Renal cortical epithelial cell (primary cell): ENCODE measurements around the gene DCP1B. TPM values are rescaled to one million over a fixed set of nuclear protein-coding genes. Genes with fewer than 3 reads are reported as not detected.

Experiments used
- DNase-seq: peaks from one replicate; pipeline ENCODE4 v3.0.0-alpha.2; 2011; ENCODE audit warnings: low read depth
- total RNA-seq: library from RNA; depleted of rRNA; stranded (reverse); fragments of >200 nt; gene quantifications from 2 replicates; pipeline ENCODE4 v1.2.3, GENCODE V29; 2014

Gene DCP1B
- total RNA-seq, 1 donor from 2014 or later = 14.3 TPM

- DNase-seq = no peak
Observed at GRCh38 chr12:2017546-2018337, 13.5 kb upstream of the DCP1B start.

GRCh38 chr12:2016862-2017545, 12.7 kb upstream of the DCP1B start:
- DNase-seq = no peak

GRCh38 chr12:2014231-2014630, 10.0 kb upstream of the DCP1B start:
- DNase-seq = no peak

DNA sequence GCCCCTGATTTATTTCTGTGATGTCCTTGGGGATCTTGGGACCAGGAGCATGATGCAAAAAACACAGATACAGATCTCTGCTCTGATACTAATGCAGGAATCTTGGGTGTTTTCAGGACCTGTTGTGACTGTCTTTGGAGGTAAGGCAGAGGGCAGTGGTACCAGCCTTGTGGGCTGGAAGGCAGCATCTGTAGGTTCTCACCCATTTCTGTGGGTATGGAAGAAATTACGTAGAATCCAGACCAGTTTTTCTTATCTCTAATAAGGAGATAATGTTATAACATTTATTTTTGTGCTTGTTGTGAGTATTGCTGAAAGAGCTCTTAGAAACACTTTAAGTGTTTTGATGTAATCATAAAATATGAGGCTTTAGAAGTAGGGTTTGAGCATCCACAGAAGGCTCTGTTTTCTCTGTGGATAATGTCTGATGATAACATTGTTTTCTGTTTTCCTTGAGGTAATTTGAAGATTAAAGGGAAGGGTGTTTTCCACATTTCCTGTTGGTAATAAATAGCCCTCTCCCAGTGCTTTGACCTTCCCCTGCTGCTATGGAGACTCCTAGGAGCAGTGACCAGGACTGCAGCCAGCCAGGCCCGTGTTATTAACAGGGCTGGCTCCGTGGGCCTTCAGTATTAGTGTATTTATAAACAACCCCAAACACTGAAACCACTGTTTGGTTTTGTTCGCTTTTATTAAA, 9.4 kb upstream of the DCP1B start:
- DNase-seq = peak; percentile 33

DNA sequence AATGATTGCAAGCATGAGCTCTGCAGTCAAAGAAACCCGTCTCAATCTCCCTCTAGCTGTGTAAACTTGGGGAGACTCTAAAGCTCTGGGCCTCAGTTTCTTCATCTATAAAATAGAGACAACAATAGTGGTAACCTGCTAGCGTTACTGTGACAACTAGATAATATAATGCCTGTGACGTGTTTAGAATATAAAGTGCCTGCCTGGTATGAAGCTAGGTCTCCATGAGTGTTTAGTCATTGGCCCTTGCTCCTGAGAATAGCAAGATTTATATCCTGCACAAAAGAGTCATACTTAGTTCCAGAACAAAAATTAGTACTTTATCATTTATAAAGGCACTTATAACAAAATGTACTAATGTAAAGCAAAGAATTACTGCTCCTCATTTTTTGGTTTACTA, 8.8 kb upstream of the DCP1B start:
- no peak for DNase-seq

DNA sequence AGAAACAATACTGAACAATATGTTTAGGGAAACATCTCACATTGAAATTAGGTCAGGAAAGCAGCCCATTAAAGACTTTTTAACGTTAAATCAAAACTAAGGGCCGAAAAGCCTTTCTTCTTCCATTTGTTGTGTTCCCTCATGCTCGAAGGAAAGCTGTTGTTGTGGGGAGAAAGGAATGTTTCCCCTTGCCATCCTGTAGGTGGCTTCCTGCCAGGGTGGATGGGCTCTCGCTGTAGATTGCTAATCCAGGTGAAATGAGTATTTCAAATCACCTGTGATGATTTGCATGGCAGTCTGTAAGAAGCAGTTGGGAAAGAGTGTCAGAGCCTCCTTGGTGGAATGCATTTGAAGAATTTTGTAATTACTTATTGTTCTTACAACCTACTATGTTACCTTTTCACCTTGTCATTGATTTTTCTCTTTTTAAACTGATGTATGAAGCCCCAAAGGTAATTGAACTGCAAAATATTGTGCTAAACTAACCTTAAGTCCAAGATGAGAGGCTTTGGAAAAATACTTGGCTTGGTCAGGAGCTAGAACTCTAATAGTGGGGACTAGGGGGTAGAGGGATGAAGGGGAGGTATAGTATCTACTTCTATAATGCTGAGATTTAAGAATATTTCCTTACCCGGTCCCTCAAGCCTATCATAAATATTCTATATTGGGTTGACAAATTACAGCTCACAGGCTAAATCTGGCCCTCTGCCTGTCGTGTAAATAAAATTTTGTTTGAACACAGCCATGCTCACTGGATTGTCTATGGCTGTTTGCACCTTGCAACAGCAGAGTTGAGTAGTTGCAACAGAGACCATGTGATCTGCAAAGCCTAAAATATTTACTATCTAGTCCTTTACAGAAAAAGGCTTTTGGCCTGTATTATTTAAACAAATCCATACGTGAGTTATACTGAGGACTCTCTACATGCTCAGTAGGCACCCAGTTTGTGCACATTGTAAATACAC, 7.7 kb upstream of the DCP1B start:
- DNase-seq = peak; percentile 5

- DNase-seq = no peak
Observed at GRCh38 chr12:2009623-2010022, 5.4 kb upstream of the DCP1B start.

GRCh38 chr12:2008677-2009076, 4.4 kb upstream of the DCP1B start:
- no peak for DNase-seq

DNA sequence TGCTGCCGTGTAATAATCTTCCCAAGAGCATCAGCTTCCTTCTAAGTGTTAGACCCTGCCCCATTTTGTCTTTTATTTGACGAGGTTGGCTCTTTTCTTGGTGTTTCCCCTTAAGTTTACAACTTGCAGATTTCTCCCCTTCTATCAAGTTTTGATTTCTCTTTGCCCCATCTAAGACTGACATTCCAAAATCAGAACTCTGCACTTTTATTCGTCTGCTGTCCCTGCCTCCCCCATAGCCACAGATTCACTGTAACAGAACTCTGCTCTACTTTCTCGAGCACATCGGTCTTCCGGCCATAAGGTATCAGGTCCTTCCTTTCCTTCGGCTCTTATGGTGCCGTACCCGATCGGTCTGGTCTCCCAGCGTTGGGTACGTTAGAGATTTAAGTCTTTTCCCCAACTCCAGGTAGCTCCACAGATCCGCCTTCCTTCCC, 563 bp downstream of the DCP1B start:
- DNase-seq = peak; percentile 25

DNA sequence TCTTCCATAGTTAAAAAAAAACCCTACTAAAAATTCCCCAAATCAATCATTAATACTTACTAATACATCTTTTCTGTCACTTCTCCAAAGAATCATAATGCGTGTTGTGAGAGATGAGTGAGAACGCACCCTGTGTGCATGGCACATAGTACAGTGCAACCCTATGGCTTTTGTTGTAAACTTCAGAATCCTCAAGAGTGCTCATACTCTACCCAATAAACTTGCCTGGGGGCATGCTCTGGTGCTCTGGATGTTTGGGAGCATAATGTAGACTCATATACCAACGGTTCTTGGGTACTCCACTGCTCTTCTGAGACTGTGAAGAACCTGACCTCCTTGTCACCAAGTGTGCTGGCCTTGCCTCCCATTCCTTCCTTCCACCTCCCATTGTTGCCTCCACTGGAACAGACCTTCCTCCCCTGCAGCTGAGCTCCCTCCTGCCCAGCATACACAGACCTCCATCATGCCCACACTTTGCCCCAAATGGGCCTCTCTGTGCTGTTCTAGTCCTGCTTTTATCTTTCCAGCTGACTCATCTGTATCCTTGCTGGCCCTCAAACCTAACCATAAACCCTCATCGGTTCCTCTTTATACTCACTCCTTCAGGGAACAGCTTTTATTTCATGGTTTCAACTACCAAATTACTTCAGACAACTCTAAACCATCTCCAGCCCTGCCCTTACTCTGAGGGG, 8.9 kb downstream of the DCP1B start:
- no peak for DNase-seq

DNA sequence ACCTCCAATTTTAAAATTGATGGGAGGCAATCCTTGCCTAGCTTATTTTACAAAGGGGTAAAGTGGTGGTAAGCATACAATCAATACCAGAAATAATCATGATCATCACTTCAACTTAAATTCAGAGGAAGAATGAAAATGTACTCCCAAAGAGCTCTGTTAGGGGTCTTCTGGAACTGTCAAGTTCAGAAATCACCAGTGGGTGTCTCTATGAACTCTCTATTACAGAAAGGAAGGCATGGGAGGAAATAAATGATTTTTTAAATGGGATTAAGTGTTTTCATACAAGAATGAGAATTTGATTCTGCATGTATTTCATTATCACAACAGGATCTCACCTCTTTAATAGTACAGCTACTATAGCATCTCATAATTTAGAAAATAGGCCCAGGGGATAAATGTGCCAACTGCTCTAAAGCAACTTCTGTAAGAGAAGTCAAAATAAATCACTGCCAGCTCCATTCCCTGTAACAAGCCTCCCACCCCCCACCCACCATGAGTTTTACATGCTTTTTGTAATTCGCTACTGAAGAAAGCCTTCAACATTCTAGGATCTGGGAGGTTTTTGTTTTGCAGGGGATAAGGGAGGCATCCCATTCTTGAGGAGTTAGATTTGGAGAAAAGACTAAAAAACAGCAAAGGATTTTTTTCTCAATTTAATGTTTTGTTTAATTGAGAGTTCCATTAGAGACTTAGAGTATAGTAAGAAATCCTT, 9.7 kb downstream of the DCP1B start:
- no peak for DNase-seq

GRCh38 chr12:1993871-1994371, 10.3 kb downstream of the DCP1B start:
- peak; percentile 32 for DNase-seq

- peak; percentile 86 for DNase-seq
Observed at GRCh38 chr12:1993341-1993740, 10.9 kb downstream of the DCP1B start.

- DNase-seq = no peak
Observed at GRCh38 chr12:1992732-1993131, 11.5 kb downstream of the DCP1B start.

GRCh38 chr12:1989111-1989510, 15.1 kb downstream of the DCP1B start:
- DNase-seq = no peak

DNA sequence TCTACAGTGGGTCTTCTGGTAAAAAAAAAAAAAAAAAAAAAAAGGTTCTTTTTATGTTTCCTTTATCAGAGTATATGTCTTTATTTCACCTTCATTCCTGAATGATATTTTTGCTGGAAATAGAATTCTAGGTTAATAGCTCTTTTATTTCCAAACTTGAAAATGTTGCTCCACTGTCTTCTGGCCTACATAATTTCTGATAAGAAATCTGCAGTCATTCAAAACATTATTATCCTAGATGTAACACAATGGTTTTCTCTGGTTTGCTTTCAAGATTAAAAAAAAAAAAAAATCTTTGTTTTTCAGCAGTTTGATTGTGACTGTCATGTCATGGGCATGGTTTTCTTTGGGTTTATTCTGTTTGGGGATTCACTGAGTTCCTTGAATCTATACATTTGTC, 19.5 kb downstream of the DCP1B start:
- peak; percentile 11 for DNase-seq

DNA sequence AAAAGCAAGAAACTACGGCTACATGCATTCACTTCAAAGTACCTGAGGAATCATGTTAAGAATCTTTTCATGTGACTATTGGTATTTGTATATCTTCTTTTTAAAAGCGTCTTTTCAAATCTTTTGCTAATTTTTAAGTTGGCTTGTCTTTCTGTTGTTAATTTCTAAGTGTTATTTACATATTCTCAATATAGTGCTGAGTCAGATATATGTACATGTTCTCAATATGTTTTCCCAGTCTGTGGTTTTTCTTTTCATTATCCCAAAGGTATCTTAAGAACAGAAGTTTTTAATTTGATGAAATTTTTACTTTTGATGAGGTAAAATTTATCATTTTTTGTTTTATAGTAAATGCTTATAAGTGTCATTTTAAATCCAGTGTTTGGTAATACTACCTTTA, 24.0 kb downstream of the DCP1B start:
- no peak for DNase-seq

DNA sequence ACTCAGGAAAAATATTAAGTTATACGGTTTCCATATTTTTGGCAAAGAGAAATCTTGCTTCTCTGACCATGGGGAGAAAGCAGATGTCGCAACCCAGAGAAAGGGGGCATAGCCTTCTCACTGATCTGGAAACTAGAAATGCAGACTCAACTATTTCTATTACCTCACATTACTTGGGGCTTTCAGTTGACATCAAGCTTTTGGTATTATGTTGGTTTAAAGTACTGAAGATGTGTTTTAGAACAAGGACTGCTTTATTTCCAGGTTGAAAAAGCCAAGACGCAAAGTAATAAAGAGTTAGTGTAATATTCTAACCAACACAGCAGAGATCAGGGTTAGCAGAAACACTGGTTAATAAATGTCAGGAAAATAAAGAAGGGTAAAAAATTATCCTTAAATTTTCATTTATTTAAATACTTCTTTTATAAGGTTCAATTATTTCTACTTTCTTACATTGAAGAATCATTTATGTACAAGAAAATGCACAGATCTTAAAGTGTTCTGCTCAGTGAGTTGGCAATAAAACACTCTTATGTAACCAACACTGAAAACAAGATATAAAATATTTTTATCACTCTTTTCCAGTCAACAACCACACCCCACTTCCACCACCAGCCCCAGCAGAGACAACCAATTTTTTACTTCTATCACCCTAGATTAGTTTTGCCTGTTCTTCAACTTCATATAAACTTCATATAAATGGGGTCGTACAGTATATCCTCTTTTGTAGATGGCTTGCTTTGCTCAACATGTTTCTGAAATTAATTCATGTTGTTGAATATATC, 26.0 kb downstream of the DCP1B start:
- DNase-seq = peak; percentile 28

GRCh38 chr12:1977588-1977987, 26.7 kb downstream of the DCP1B start:
- DNase-seq = no peak
